ENCODE data around the gene BBLN.

Gene BBLN

DNA sequence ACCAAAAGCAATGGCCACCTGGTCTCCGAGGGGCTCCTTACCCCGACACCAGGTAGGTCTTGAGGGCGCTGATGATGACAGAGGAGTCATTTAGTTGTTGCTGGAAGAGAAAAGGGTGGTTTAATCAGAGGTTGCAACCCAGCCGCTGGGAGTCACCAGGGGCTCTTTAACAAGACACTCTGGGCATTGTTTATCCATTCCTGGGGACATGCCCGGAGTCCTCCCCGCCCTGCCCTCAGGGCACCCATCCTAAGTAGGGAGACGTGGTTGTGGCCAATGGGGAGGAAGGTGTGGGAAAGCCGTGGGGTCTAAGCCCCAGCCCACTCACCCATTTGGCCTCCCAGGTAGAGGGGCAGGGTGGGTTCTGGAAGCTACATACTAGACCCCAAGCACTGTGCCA, 35.6 kb upstream of the BBLN start:
- no peak overlapping the region for H3K4me3 ChIP-seq (ENCODE audit: low read depth in 1 of 2, low read length in 1 of 2)

DNA sequence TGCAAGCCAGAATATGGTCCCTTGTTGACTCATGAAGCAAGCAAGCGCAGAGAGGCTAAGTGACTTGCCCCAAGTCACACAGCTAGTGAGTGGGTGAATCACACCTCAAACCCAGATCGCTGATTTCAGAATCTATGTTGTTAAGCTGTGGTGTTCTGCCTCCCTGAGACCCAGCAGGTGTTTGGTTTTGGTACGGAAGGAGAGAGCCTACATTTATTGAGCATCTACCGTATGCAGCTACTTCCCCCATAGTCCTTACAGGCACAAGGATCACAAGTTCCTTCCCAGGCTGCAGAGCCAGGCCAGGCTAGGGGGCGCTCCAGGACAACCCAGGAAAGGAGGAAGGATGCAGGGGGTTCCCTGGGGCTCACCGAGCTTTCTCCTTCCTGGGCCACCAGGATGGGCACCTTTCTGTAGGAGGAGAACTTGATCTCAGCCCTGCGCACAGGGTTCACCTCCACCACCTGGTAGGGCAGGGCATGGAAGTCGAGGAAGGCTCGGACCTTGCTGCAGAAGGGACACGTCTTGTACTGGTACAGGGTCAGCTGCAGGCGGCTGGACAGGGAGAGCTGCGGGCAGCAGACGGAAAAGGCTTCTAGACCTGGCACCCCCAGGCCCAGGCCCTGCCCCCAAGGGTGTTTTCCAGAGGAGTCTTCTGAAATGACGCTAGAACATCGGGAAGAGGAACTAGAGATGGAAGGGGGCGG, 35.0 kb upstream of the BBLN start:
- peaks cover 37% of the 10 kb centered on the region for H3K36me3 ChIP-seq
- H3K4me3 ChIP-seq (ENCODE audit: low read depth in 1 of 2, low read length in 1 of 2): peak overlapping the region; percentile 17 to 36
- no peaks in the 10 kb centered on the region for H3K9me3 ChIP-seq
- peaks cover 44 to 47% of the 10 kb centered on the region in 2 experiments for H3K4me1 ChIP-seq (ENCODE audit: control insufficient read depth in 1 of 2, insufficient read depth in 1 of 2, low read depth in 1 of 2, low read length in 1 of 2)
- no peaks in the 10 kb centered on the region for H3K27me3 ChIP-seq
- TF ChIP-seq, protein P1, sequence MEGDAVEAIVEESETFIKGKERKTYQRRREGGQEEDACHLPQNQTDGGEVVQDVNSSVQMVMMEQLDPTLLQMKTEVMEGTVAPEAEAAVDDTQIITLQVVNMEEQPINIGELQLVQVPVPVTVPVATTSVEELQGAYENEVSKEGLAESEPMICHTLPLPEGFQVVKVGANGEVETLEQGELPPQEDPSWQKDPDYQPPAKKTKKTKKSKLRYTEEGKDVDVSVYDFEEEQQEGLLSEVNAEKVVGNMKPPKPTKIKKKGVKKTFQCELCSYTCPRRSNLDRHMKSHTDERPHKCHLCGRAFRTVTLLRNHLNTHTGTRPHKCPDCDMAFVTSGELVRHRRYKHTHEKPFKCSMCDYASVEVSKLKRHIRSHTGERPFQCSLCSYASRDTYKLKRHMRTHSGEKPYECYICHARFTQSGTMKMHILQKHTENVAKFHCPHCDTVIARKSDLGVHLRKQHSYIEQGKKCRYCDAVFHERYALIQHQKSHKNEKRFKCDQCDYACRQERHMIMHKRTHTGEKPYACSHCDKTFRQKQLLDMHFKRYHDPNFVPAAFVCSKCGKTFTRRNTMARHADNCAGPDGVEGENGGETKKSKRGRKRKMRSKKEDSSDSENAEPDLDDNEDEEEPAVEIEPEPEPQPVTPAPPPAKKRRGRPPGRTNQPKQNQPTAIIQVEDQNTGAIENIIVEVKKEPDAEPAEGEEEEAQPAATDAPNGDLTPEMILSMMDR (IDR thresholded peaks at IDR 0.05): peak; percentile 49
- H3K27ac ChIP-seq: peak overlapping the region; percentile 42

More for the DNA sequence above, 35.6 kb upstream of the BBLN start:
- Histone ChIP-seq H3K9me3 (no peaks in the 10 kb centered on the region), H3K27me3 (no peaks in the 10 kb centered on the region), H3K27ac (peak overlapping the region; percentile 42), H3K4me1 (ENCODE audit: control insufficient read depth in 1 of 2, insufficient read depth in 1 of 2, low read depth in 1 of 2, low read length in 1 of 2) (peaks cover 39 to 43% of the 10 kb centered on the region in 2 experiments), H3K36me3 (peaks cover 37% of the 10 kb centered on the region)
- TF ChIP-seq, protein P1 (IDR thresholded peaks at IDR 0.05): no peak

DNA sequence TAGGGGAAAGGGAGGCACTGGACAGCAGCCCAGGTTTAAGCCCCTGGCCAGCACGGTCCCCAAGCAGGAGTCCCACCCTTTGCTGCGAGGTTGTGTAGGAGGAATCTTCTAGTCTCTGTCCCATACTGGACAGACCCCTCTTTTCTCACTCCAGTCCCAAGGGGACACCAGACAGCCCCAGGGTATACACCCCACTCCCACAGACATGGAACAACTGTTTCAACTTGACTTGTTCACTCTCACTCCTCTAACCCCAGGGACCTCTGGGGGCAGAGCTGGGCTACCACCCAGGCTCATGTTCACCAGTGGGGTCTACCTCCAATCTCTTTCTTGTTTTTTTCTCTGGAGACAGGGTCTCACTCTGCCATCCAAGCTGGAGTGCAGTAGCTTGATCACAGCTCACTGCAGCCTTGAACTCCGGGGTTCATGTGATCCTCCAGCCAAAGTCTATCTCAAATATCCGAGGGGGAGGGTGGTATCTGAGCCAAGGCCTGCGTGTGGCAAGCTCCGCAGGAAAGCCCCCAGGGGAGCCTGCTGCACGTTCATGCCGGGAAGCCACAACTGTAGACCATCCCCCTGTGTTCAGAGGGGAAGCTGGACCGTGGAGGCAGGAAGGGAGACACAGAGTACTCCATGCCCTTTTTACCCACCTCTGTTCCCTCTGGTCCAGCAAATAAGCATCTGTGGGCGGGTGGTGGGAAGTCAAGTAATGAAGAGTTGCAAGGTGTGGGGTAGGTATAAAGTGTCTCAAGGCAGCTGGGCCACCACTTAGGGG, 34.3 kb upstream of the BBLN start:
- H3K27me3 ChIP-seq: no peaks in the 10 kb centered on the region
- H3K4me1 ChIP-seq (ENCODE audit: control insufficient read depth in 1 of 2, insufficient read depth in 1 of 2, low read depth in 1 of 2, low read length in 1 of 2): peaks cover 49 to 54% of the 10 kb centered on the region in 2 experiments
- peak overlapping the region; percentile 17 to 36 for H3K4me3 ChIP-seq (ENCODE audit: low read depth in 1 of 2, low read length in 1 of 2)
- TF ChIP-seq, protein P1 (IDR thresholded peaks at IDR 0.05): no peak
- H3K9me3 ChIP-seq: no peaks in the 10 kb centered on the region
- peak overlapping the region; percentile 42 for H3K27ac ChIP-seq
- peaks cover 30% of the 10 kb centered on the region for H3K36me3 ChIP-seq

DNA sequence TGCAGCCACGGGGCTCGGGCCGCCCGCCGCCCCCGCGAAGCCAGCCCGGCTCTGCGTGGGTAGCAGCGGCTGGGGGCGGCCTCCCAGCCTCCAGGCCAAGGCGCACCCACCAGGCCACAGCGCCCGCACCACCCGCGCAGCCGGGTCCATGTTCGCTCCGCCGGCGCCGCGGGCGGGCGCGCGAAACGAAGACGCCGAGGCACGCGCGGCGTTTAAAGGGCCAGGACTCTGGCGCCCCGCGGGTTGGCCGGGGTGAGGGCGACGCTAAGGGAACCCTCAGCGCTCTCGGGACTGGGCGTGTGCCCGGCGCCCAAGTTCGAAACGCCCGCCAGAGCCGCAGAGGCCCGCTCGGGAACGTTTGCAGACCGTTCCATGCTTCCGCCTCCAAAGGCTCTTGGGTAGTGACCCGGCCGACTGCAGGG, 32.5 kb upstream of the BBLN start, which contains the start of gene PTGES2:
Gene PTGES2, minus strand, starts transcription at position 162 of the 422 bp plus-strand sequence. Its CDS starts 12 bp downstream, at position 150.
- TF ChIP-seq, protein P1 (IDR thresholded peaks at IDR 0.05): no peak
- Histone ChIP-seq H3K27me3 (no peaks in the 10 kb centered on the region), H3K27ac (peak within 1 kb of the TSS; percentile 91), H3K4me3 (ENCODE audit: low read depth in 1 of 2, low read length in 1 of 2) (peak within 1 kb of the TSS; percentile 94 to 96), H3K36me3 (peaks cover 12% of the 10 kb centered on the region), H3K4me1 (ENCODE audit: control insufficient read depth in 1 of 2, insufficient read depth in 1 of 2, low read depth in 1 of 2, low read length in 1 of 2) (peaks cover 49 to 59% of the 10 kb centered on the region in 2 experiments), H3K9me3 (no peaks in the 10 kb centered on the region)

DNA sequence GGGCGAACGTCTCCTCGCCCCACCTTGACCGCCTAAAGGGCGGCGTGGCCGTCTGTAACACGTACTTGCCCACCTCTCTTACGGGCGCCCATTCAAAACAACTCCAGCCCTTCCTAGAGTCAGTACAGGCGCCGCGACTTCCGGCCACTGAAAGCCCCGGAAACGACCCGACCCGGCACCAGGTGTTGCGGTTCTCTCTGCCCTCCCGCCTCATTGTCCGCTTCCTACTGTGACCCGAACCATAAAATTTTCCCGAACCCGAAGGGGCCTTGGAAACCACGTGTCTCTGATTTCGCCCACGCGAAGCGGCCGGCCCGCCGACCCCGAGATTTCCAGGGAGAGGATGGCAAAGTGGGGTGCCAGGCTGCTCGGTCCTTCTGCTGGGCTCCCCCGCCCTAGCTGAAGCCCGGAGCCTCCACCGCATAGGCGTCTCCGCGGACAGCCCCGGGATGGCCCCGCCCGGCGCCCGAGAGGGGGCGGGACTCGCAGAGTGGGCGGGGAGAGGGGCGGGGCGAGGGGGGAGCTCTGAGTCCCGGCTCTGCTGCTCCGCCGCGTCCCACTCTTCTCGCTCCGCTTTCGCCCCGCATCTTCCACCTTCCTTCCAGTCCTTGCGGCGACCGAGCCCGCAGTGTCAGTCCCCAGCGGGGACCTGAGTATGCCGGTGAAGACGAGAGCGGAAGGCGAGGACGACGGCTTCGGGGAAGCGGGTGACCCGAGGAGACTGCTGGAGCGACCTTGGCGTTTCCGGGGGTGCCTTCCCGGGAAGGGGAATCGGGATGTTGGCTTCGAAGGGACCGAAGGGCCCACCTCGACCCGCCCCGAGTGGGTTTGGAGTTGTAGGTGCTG, 31.9 kb upstream of the BBLN start:
- TF ChIP-seq, protein P1 (IDR thresholded peaks at IDR 0.05): peak; percentile 42

More for the DNA sequence above, 31.9 kb upstream of the BBLN start:
- no peaks in the 10 kb centered on the region for H3K9me3 ChIP-seq
- H3K4me1 ChIP-seq (ENCODE audit: control insufficient read depth in 1 of 2, insufficient read depth in 1 of 2, low read depth in 1 of 2, low read length in 1 of 2): peaks cover 52 to 65% of the 10 kb centered on the region in 2 experiments
- no peaks in the 10 kb centered on the region for H3K27me3 ChIP-seq
- peak overlapping the region; percentile 94 to 96 for H3K4me3 ChIP-seq (ENCODE audit: low read depth in 1 of 2, low read length in 1 of 2)
- H3K27ac ChIP-seq: peak overlapping the region; percentile 91
- peaks cover 7% of the 10 kb centered on the region for H3K36me3 ChIP-seq

Data from neutrophil (primary cell).